Uterus (tissue), 4 donors: Measurements from ENCODE around the gene TGFBR3L. TPM values are rescaled to one million over a fixed set of nuclear protein-coding genes. Genes with fewer than 3 reads are reported as not detected.

Source experiments
- DNase-seq, 2 donors: peaks; one replicate each; pipeline ENCODE4 v3.0.0-alpha.2; 2019 to 2020
- H3K27ac ChIP-seq, 2 donors: fragments of 200-600 bp; sonication (generic); 1 replicate in 1 of 2; 2 replicates in 1 of 2; pipeline ENCODE4 v1.5.1; 2016 to 2018
- H3K27me3 ChIP-seq, 2 donors: fragments of 200-600 bp; sonication (generic); one replicate each; pipeline ENCODE4 v1.5.1; 2018 to 2019; ENCODE audit warnings: control low read depth in 1 of 2
- H3K36me3 ChIP-seq, 2 donors: fragments of 200-600 bp; sonication (generic); one replicate each; pipeline ENCODE4 v1.5.1; 2019; ENCODE audit warnings: control low read depth in 1 of 2
- H3K4me1 ChIP-seq, 2 donors: fragments of 200-600 bp; sonication (generic); one replicate each; pipeline ENCODE4 v1.5.1; 2018 to 2019; ENCODE audit warnings: control low read depth in 1 of 2
- H3K4me3 ChIP-seq, 2 donors: fragments of 200-600 bp; sonication (generic); 1 replicate in 1 of 2; 2 replicates in 1 of 2; pipeline ENCODE4 v1.5.1; 2018 to 2019; ENCODE audit warnings: mild to moderate bottlenecking in 1 of 2
- H3K9me3 ChIP-seq, 2 donors: fragments of 200-600 bp; sonication (generic); one replicate each; pipeline ENCODE4 v1.5.1; 2019; ENCODE audit warnings: control low read depth in 1 of 2
- POLR2A ChIP-seq, 2 donors: fragments of 450-650 bp; IDR thresholded peaks; one replicate each; pipeline ENCODE4 v1.6.1; 2016; ENCODE audit warnings: antibody characterized with exemption in 2 of 2, mild to moderate bottlenecking in 1 of 2, moderate library complexity in 1 of 2
- intact Hi-C: fragments of 100-400 bp; cut with DNase I; formaldehyde crosslinking; loops from one replicate; pipeline ENCODE4 v1.15.1; 2023; ENCODE audit warnings: low total_unique reads
- total RNA-seq, 4 donors: library from RNA; depleted of rRNA in 3 of 4; stranded (reverse); fragments of >200 nt in 3 of 4; gene quantifications; one replicate each; pipeline versions ENCODE4 v1.1.0 to v1.2.4, GENCODE V29; 2014 to 2023
- TF ChIP-seq, protein P1 (sequence below), 4 experiments: fragments of 200-600 bp in 2 of 4; fragments of 450-650 bp in 2 of 4; sonication (generic) in 2 of 4; IDR thresholded peaks; one replicate each; pipeline ENCODE4 v1.5.1; 2016 to 2019; ENCODE audit warnings: antibody characterized with exemption in 4 of 4, mild to moderate bottlenecking in 2 of 4, moderate library complexity in 1 of 4
- donor health status: DM: yes; HTN: yes; CAD: no.

TGFBR3L gene
- total RNA-seq, 4 donors from 2014 or later, result 5.2 TPM; not detected in 3

DNA sequence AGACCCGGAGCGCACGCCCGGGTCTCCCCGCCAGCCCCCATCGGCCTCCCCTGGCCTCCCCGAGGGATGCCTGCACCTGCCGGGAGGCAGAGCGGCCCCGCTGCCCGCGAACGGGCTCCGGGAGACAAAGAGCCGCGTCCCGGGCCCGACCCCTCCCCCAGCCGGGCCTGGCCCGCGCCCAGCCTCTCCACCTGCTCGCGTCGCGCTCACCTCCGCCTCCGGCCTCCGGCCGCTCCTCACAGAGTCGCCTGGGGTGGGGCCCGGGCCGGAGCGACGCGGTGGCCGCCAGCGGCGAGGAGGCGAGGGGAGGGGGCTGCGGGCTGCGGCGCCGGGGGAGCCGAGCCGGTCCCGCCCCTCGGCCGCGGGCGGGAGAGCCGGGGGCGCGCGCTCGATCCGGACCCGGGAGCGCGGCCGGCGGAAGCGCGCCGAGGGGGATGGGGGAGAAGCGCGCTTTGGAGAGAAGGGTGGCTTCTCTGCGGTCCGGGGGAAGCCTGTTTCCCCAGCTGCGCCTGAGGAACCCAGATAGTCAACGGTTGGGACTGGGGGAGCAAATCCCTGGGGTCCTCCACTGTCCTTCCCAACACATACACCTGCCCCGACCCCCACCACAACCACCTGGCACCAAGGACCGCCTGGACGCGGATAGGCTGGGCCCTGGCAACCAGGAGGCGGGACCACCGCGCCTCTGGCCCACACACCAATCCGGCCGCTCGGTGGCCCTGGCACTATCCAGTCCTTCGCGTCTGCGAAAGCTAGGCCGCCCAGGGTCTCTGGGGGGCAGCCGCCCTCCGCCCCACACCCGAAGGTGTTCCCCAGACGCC is 40.3 kb upstream of the TGFBR3L start, which contains the start of gene PRR36:
Gene PRR36, minus strand, starts transcription at position 315 of the 821 bp plus-strand sequence. CDS start 701 bp downstream, outside the sequence.
- H3K9me3 ChIP-seq, result no peaks in the 10 kb centered on the region
- H3K27ac ChIP-seq, result no peak within 1 kb of the TSS
- no peak within 1 kb of the TSS for H3K4me3 ChIP-seq
- peaks cover 0 to 17% of the 10 kb centered on the region in 2 donors for H3K4me1 ChIP-seq
- no peaks in the 10 kb centered on the region for H3K36me3 ChIP-seq
- no peak for TF ChIP-seq POLR2A (IDR thresholded peaks at IDR 0.05)
- TF ChIP-seq, protein P1, sequence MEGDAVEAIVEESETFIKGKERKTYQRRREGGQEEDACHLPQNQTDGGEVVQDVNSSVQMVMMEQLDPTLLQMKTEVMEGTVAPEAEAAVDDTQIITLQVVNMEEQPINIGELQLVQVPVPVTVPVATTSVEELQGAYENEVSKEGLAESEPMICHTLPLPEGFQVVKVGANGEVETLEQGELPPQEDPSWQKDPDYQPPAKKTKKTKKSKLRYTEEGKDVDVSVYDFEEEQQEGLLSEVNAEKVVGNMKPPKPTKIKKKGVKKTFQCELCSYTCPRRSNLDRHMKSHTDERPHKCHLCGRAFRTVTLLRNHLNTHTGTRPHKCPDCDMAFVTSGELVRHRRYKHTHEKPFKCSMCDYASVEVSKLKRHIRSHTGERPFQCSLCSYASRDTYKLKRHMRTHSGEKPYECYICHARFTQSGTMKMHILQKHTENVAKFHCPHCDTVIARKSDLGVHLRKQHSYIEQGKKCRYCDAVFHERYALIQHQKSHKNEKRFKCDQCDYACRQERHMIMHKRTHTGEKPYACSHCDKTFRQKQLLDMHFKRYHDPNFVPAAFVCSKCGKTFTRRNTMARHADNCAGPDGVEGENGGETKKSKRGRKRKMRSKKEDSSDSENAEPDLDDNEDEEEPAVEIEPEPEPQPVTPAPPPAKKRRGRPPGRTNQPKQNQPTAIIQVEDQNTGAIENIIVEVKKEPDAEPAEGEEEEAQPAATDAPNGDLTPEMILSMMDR (IDR thresholded peaks at IDR 0.05), result no peak
- intact Hi-C loops, result no loop called here
- DNase-seq, result no peak
- peaks cover 9 to 19% of the 10 kb centered on the region in 2 donors for H3K27me3 ChIP-seq

DNA sequence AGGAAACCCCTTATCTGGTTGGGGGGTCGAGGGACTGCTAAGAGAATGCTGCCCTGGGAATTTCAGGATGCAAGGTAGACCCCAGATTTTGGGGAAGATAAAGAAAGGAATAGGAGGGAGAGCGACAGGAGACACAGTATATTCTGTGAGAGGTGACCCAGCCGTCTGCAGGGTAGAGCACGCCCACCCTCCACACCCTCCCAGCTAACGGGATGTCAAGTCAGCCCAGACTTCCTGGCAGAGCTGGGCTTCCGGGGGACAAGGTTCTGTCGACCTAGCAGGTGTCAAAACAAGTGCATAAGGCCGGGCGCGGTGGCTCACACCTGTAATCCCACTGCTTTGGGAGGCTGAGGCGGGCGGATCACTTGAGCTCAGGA is 39.7 kb upstream of the TGFBR3L start:
- TF ChIP-seq, protein P1 (IDR thresholded peaks at IDR 0.05), result no peak
- TF ChIP-seq POLR2A (IDR thresholded peaks at IDR 0.05), result no peak
- peaks cover 9 to 19% of the 10 kb centered on the region in 2 donors for H3K27me3 ChIP-seq
- intact Hi-C loops, result no loop called here

DNA sequence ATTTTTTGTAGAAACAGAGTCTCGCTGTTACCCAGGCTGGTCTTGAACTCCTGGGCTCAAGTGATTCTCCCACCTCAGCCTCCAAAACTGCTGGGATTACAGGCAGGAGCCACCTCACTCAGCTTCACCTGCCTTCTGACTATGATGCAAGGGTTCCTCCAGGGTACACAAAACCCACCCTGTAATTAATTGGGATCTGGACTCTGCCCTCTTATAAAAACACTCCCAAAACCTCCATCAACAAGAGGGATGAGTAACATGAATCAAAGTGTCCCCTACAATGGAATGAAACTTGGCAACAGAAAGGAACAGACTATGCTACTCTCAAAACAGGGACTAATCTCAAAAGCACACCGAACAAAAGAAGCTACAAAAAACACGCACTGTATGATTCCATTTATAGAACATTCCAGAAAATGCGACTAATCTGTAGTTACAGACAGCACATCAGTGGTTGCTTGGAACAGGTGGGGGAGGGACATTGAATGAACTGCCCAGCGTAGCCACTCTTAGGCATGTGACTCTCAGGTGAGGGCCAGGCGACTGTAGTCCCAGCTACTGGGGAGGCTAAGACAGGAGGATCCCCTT is 37.3 kb upstream of the TGFBR3L start:
- Histone ChIP-seq H3K4me1 (peaks cover 0 to 9% of the 10 kb centered on the region in 2 donors), H3K9me3 (no peaks in the 10 kb centered on the region), H3K27ac (no peak overlapping the region), H3K4me3 (no peak overlapping the region), H3K27me3 (peaks cover 9 to 18% of the 10 kb centered on the region in 2 donors), H3K36me3 (no peaks in the 10 kb centered on the region)
- DNase-seq, result no peak
- no peak for TF ChIP-seq POLR2A (IDR thresholded peaks at IDR 0.05)
- TF ChIP-seq, protein P1 (IDR thresholded peaks at IDR 0.05), result no peak
- intact Hi-C loops, result no loop called here

More for the DNA sequence above, 39.7 kb upstream of the TGFBR3L start:
- no peak for DNase-seq
- Histone ChIP-seq H3K4me1 (peaks cover 0 to 11% of the 10 kb centered on the region in 2 donors), H3K9me3 (no peaks in the 10 kb centered on the region), H3K36me3 (no peaks in the 10 kb centered on the region), H3K27ac (no peak overlapping the region), H3K4me3 (no peak overlapping the region)

DNA sequence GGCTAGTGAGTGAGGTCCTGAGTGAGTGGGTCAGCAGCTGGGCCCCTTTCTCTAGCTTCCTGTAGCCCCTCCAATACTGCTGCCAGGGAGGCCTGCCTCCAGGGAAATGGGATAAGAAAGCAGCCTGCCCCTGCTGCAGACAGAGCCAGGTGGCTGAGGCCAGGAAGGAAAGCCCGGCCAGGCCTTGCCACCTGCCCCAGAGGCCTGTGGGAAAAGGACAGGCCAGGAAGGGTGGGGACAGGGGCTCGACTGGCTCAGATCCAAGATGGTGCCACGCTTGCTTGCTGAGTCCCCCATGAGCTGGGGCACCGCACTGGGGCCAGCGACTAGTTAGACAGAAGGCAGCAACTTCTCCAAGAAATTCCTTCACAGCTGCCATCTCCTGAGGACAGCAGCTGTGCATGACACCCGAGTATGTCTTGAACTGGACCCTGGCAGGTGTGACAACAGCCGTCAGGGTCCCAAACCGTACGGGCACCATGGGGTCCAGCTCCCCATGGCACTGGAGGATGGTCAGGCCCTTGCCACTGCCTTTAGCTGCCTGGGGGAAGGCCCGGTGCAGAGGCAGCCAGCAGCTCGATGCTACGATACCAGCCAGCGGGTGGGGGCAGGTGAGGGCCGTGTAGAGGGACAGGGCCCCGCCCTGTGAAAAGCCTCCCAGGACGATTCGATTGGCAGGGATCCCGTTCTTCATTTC is 35.4 kb upstream of the TGFBR3L start:
- TF ChIP-seq, protein P1 (IDR thresholded peaks at IDR 0.05), result no peak
- TF ChIP-seq POLR2A (IDR thresholded peaks at IDR 0.05), result no peak
- intact Hi-C loops, result no loop called here
- DNase-seq, result no peak
- Histone ChIP-seq H3K36me3 (no peaks in the 10 kb centered on the region), H3K4me1 (peaks cover 0 to 3% of the 10 kb centered on the region in 2 donors), H3K9me3 (no peaks in the 10 kb centered on the region), H3K27me3 (peaks cover 3 to 4% of the 10 kb centered on the region in 2 donors), H3K27ac (no peak overlapping the region), H3K4me3 (no peak overlapping the region)
